ENCODE measurements around the gene LMNA. TPM values are rescaled to one million over a fixed set of nuclear protein-coding genes. Genes with fewer than 3 reads are reported as not detected.

The LMNA gene
- total RNA-seq, 1 donor from 2014 or later: 235 TPM

DNA sequence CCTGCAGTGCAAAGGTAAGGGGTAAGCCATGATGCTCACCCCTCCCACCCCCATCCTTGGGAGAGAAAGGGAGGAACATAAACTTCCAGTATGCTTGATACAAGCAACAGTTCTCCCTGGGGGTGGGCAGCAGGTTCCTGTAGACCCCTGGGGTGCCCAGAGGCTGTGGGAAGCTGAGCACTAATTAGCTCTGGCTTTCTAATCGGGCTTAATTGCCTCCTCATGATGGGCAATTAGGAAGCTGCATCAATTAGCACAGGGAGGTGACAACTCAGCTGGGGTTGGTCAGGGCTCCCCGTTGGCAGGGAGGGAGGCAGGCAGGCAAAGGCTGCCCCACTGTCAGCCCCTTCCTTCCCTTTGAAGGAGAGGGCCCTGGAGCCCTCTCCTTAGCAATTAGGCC is 15.7 kb upstream of the LMNA start:
- intact Hi-C loops (cut with DNase I): loop anchor here (5.0 kb wide), 1 partner anchor 34 kb away; no protein-coding TSS in a partner anchor
- TF ChIP-seq, protein P1, sequence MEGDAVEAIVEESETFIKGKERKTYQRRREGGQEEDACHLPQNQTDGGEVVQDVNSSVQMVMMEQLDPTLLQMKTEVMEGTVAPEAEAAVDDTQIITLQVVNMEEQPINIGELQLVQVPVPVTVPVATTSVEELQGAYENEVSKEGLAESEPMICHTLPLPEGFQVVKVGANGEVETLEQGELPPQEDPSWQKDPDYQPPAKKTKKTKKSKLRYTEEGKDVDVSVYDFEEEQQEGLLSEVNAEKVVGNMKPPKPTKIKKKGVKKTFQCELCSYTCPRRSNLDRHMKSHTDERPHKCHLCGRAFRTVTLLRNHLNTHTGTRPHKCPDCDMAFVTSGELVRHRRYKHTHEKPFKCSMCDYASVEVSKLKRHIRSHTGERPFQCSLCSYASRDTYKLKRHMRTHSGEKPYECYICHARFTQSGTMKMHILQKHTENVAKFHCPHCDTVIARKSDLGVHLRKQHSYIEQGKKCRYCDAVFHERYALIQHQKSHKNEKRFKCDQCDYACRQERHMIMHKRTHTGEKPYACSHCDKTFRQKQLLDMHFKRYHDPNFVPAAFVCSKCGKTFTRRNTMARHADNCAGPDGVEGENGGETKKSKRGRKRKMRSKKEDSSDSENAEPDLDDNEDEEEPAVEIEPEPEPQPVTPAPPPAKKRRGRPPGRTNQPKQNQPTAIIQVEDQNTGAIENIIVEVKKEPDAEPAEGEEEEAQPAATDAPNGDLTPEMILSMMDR (IDR thresholded peaks at IDR 0.05): no peak

DNA sequence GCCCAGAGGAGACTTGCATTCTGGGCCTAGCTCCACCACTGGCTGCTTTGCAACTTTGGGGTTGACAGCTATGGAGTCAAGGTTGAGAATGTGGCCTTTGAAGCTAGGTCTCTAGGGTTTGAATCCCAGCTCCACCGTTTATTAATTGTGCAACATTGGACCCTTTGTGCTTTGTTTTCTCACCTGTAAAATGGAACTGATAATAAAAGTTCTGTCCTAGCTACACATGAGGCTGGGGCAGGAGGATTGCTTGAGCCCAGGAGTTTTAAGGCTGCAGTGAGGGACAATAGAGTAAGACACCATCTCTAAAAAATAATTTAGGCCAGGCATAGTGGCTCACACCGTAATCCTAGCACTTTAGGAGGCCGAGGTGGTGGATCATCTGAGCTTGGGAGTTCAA is 15.2 kb upstream of the LMNA start:
- Histone ChIP-seq H3K27me3 (no peaks in the 10 kb centered on the region), H3K36me3 (no peaks in the 10 kb centered on the region), H3K9me3 (no peaks in the 10 kb centered on the region), H3K27ac (no peak overlapping the region), H3K4me1 (peaks cover 32% of the 10 kb centered on the region), H3K4me3 (no peak overlapping the region)
- TF ChIP-seq, protein P1 (IDR thresholded peaks at IDR 0.05): no peak
- intact Hi-C loops (cut with DNase I): loop anchor here (5.0 kb wide), 1 partner anchor 33 kb away; no protein-coding TSS in a partner anchor
- DNase-seq (no peak), ATAC-seq (no peak)

More for the DNA sequence above, 15.7 kb upstream of the LMNA start:
- no peaks in the 10 kb centered on the region for H3K27me3 ChIP-seq
- no peaks in the 10 kb centered on the region for H3K9me3 ChIP-seq
- H3K36me3 ChIP-seq: no peaks in the 10 kb centered on the region
- H3K4me1 ChIP-seq: peaks cover 27% of the 10 kb centered on the region
- ATAC-seq: no peak
- no peak for DNase-seq
- H3K4me3 ChIP-seq: no peak overlapping the region
- no peak overlapping the region for H3K27ac ChIP-seq

DNA sequence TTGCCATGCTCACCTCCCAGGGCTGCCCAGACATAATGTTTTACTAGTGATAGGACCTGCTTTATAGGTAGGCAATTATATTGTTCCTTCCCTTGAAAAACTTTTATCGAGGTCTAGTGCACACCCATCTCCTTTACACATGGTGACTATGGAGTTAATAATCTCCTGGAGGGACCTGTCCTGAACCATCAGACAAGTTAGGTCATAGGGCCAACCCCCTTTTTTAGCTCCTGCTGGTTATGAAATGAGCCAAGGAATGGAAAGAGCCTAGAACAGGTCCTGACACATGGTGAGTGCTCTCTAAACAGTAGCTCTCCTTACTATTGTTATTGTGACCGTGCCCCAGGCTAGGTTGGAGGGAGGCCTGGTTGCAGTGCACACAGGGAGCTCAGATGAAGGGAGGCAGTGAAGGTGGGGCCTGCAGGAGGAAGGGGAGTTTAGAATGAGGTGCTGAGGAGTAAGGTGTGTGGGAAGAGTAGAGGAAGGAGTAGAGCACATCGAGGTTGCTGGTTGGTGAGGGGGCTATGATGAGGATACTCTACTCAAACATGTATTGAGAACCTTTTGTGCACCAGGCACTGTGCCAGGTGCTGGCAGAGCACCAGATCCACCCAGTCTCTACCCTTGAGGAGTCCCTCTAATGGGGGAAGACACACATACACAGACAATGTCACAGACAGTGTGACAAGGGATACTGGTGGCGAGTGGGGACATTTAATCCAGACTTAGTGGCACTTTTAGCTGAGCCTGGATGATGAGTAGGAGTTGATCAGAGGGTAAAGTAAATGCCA is 14.1 kb upstream of the LMNA start:
- Histone ChIP-seq H3K27ac (no peak overlapping the region), H3K27me3 (no peaks in the 10 kb centered on the region), H3K4me1 (peaks cover 43% of the 10 kb centered on the region), H3K4me3 (no peak overlapping the region), H3K9me3 (no peaks in the 10 kb centered on the region), H3K36me3 (no peaks in the 10 kb centered on the region)
- TF ChIP-seq, protein P1 (IDR thresholded peaks at IDR 0.05): no peak
- ATAC-seq (no peak), DNase-seq (no peak)
- intact Hi-C loops (cut with DNase I): no loop called here

DNA sequence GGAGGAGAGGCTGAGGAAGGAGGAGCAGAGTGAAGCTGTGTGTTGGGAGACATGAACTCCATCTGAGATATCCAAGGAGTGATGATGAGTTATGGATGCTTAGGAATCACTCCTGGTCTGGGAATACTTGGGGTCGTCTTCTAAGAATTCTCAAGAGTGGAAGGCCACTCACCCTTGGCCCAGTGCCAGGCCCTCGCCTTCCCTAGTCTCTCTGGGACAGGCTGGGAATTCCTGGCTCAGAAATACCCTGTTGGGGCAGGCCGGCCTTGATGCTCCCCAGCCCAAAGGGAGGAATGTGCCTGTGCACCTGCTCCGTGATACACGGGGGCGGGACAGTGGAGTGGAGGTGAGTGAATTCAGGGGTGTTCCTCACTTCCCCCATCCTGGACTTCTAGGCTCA is 12.6 kb upstream of the LMNA start:
- peaks cover 49% of the 10 kb centered on the region for H3K4me1 ChIP-seq
- intact Hi-C loops (cut with DNase I): no loop called here

DNA sequence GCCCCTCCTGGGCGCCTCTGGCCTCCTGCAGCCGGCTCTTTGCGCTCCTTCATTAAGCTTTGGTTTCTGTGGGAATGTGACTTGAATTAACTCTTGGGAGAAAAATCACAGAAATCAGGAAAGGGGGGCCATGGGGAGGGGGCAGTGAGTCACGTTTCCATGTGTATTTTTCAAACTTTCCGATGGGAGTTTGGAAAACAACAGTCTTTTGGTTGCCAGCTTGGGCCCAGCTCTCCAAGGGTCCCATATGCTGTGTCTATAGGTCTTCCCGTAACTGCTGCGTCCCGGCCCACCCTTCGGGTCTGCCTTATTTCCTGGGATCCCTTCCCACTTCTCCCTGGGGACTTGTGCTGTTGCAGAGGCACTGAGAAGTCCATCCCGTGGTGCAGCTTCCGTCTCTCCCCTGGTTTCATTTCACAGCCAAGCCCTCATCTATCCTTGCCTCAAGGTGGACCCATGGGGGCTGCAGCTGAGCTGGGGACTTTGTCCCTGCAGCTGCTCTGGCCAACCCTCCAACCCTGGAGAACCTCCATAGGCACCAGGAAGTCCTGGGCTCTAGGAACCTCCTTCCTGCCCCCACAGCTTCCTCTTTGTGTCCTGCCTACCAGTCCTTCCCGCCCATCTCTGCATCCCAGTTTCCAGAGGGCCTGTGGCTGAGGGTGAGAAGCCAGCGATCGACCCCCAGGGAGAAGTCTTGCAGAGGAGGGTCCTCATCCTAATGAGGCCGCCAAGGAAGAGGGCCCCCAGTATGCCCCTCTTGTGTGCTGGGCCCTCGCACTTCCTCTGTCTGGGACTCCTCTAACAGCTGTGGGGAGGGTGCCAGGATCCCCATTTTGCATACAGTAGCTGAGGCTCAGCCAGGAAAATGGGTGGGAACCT is 11.6 kb upstream of the LMNA start:
- DNase-seq (no peak), ATAC-seq (peak; percentile 18)
- Histone ChIP-seq H3K27ac (peak overlapping the region; percentile 97), H3K27me3 (no peaks in the 10 kb centered on the region), H3K36me3 (no peaks in the 10 kb centered on the region), H3K4me3 (no peak overlapping the region), H3K4me1 (peaks cover 48% of the 10 kb centered on the region), H3K9me3 (no peaks in the 10 kb centered on the region)
- intact Hi-C loops (cut with DNase I): no loop called here
- TF ChIP-seq, protein P1 (IDR thresholded peaks at IDR 0.05): no peak

More for the DNA sequence above, 12.6 kb upstream of the LMNA start:
- Histone ChIP-seq H3K27ac (no peak overlapping the region), H3K9me3 (no peaks in the 10 kb centered on the region), H3K36me3 (no peaks in the 10 kb centered on the region), H3K4me3 (no peak overlapping the region), H3K27me3 (no peaks in the 10 kb centered on the region)
- TF ChIP-seq, protein P1 (IDR thresholded peaks at IDR 0.05): no peak
- DNase-seq (no peak), ATAC-seq (no peak)
